ENCODE measurements around the gene POLD1. TPM values are rescaled to one million over a fixed set of nuclear protein-coding genes. Genes with fewer than 3 reads are reported as not detected.
"Not testable (repeated sequence)": the region's sequence is repeated elsewhere in the genome, so short reads cannot be mapped to it uniquely, and the experiment has no call there.

Gene POLD1
- total RNA-seq, 1 donor from 2014 or later = 10.6 TPM

- intact Hi-C loops (cut with micrococcal nuclease) = no loop called here
- DNase-seq = no peak
Measured at GRCh38 chr19:50387176-50387867, 3.2 kb downstream of the POLD1 start.

GRCh38 chr19:50387868-50388245 is 3.7 kb downstream of the POLD1 start:
- intact Hi-C loops (cut with micrococcal nuclease) = no loop called here
- ATAC-seq (no peak), DNase-seq (no peak)

More at GRCh38 chr19:50387176-50387867, 3.2 kb downstream of the POLD1 start:
- no peak for ATAC-seq

- DNase-seq; intact Hi-C loops (cut with micrococcal nuclease); ATAC-seq: not testable (repeated sequence)
Measured at GRCh38 chr19:50390295-50390694, 6.1 kb downstream of the POLD1 start.

- intact Hi-C loops (cut with micrococcal nuclease); DNase-seq; ATAC-seq: not testable (repeated sequence)
Measured at GRCh38 chr19:50390952-50391351, 6.8 kb downstream of the POLD1 start.

- DNase-seq (no peak), ATAC-seq (no peak)
- intact Hi-C loops (cut with micrococcal nuclease) = no loop called here
Measured at GRCh38 chr19:50392759-50393158, 8.6 kb downstream of the POLD1 start.

- intact Hi-C loops (cut with micrococcal nuclease) = no loop called here
- DNase-seq (no peak), ATAC-seq (no peak)
Measured at GRCh38 chr19:50393589-50393988, 9.4 kb downstream of the POLD1 start.

- DNase-seq = no peak
- intact Hi-C loops (cut with micrococcal nuclease) = no loop called here
- no peak for ATAC-seq
Measured at GRCh38 chr19:50394017-50394416, 9.9 kb downstream of the POLD1 start.

- ATAC-seq (no peak), DNase-seq (no peak)
- intact Hi-C loops (cut with micrococcal nuclease) = no loop called here
Measured at GRCh38 chr19:50398675-50399367, 14.7 kb downstream of the POLD1 start.

GRCh38 chr19:50399368-50399745 is 15.2 kb downstream of the POLD1 start:
- ATAC-seq = no peak
- intact Hi-C loops (cut with micrococcal nuclease) = no loop called here
- no peak for DNase-seq

- ATAC-seq (no peak), DNase-seq (no peak)
- intact Hi-C loops (cut with micrococcal nuclease) = no loop called here
Measured at GRCh38 chr19:50401605-50402450, 17.7 kb downstream of the POLD1 start.

- DNase-seq = no peak
- intact Hi-C loops (cut with micrococcal nuclease) = no loop called here
- no peak for ATAC-seq
Measured at GRCh38 chr19:50402544-50403301, 18.6 kb downstream of the POLD1 start.

GRCh38 chr19:50406156-50406820 is 22.1 kb downstream of the POLD1 start:
- intact Hi-C loops (cut with micrococcal nuclease) = no loop called here
- DNase-seq (no peak), ATAC-seq (no peak)

GRCh38 chr19:50406829-50407228 is 22.7 kb downstream of the POLD1 start:
- ATAC-seq (no peak), DNase-seq (no peak)
- intact Hi-C loops (cut with micrococcal nuclease) = no loop called here

- intact Hi-C loops (cut with micrococcal nuclease) = no loop called here
- ATAC-seq = no peak
- no peak for DNase-seq
Measured at GRCh38 chr19:50409347-50409746, 25.2 kb downstream of the POLD1 start.

- intact Hi-C loops (cut with micrococcal nuclease) = no loop called here
- ATAC-seq (no peak), DNase-seq (no peak)
Measured at GRCh38 chr19:50410109-50410508, 26.0 kb downstream of the POLD1 start.

- intact Hi-C loops (cut with micrococcal nuclease) = no loop called here
- no peak for DNase-seq
- ATAC-seq = no peak
Measured at GRCh38 chr19:50412419-50412818, 28.3 kb downstream of the POLD1 start.

GRCh38 chr19:50413096-50413495 is 28.9 kb downstream of the POLD1 start:
- no peak for DNase-seq
- no peak for ATAC-seq
- intact Hi-C loops (cut with micrococcal nuclease) = no loop called here

GRCh38 chr19:50413531-50413930 is 29.4 kb downstream of the POLD1 start:
- no peak for ATAC-seq
- DNase-seq = no peak
- intact Hi-C loops (cut with micrococcal nuclease) = no loop called here

Measured in left ventricle myocardium superior (tissue), 1 donor.